Pericardium fibroblast (primary cell): Measurements from ENCODE around the gene OR1L8. TPM values are rescaled to one million over a fixed set of nuclear protein-coding genes. Genes with fewer than 3 reads are reported as not detected.

Experiments
- total RNA-seq: library from RNA; depleted of rRNA; stranded (reverse); fragments of >200 nt; gene quantifications from 2 replicates; pipeline ENCODE4 v1.2.3, GENCODE V29; 2015

The OR1L8 gene, protein sequence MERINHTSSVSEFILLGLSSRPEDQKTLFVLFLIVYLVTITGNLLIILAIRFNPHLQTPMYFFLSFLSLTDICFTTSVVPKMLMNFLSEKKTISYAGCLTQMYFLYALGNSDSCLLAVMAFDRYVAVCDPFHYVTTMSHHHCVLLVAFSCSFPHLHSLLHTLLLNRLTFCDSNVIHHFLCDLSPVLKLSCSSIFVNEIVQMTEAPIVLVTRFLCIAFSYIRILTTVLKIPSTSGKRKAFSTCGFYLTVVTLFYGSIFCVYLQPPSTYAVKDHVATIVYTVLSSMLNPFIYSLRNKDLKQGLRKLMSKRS
- not detected in 2 replicates for total RNA-seq

DNA sequence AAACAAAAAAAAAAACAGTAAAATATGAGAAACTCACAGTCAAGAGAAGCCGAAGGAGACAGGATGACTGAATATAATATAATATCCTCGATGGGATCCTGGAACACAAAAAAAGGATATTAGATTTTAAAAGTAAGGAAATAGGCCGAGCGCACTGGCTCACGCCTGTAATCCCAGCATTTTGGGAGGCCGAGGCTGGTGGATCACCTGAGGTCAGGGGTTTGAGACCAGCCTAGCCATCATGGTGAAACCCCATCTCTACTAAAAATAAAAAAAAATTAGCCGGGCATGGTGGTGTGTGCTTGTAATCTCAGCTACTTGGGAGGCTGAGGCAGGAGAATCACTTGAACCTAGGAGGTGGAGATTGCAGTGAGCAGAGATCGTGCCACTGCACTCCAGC is at the start of gene OR1L8:
Gene OR1L8, minus strand, starts transcription at position 101 of the 400 bp plus-strand sequence. CDS start 14,907 bp downstream, outside the sequence.

GRCh38 chr9:122614362-122614761 is 31.2 kb upstream of the OR1L8 start, which contains the start of gene OR1Q1:
Gene OR1Q1, plus strand, starts transcription at chr9:122614738. Its CDS starts 0 bp downstream, at chr9:122614738.

DNA sequence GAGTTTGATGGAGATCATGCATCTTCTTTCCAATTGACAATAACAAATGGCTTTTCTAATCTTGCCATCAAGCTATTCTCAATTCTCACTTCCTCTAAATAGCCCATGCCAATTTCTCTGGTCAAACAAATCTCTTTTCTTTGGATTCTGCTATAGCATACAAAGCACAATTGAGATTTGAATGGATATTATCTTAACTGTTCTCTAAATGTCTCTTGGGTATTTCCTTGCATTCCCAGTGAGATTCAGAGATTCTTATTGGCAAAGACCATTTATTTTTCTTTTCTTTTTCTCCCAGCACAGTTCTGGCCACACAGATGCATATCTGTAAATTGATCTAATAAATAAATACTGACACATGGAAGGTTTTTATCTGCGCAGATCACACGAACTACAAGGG is 30.4 kb downstream of the OR1L8 start, which contains the start of gene OR1N2:
Gene OR1N2, plus strand, starts transcription at position 301 of the 400 bp plus-strand sequence. CDS start 100 bp downstream, outside the sequence.

DNA sequence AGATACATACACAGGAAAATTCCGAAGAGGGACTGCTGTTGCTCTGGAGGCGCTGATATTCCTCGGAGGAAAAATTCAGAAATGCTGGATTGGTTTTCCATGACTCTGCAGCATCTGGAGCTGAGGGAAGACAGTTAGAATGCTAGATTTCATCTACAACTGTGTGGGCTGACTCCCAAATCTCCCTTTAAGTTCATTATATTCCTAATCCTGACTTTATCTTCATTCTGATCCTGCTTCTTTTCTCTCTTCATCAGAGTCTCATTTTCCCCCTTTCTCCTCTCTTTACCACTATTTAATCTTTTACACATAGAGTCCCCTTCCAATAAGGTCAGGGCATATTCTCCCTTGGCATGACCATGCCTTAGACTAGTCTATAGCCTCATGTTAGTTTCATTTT is 56.0 kb downstream of the OR1L8 start, which contains the start of gene OR1N1:
Gene OR1N1, minus strand, starts transcription at position 101 of the 400 bp plus-strand sequence. Its CDS starts 0 bp downstream, at position 101.

DNA sequence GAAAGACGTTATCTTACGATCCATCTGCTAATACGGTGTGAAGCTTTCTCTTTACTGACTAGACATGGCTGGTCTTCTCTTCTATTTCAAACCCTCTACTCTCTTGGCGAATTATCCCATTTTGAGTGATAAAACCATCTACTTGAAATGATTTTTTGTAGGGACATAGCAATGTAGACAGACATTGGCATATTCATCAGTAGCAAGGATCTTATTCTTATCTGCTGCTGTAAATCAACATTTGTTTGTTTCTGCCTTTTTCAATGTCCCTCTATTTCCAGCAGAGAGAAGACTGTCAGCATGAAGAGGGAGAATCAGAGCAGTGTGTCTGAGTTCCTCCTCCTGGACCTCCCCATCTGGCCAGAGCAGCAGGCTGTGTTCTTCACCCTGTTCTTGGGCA is 64.3 kb downstream of the OR1L8 start, which contains the start of gene OR1J4:
Gene OR1J4, plus strand, starts transcription at position 301 of the 400 bp plus-strand sequence. Its CDS starts 0 bp downstream, at position 301.

Other genes starting within 250 kb of the OR1L8 start
- gene PTGS1, start 212.4 kb downstream of the OR1L8 start, total RNA-seq: 110 and 302 TPM in 2 replicates
- gene OR1J1, start 105.5 kb downstream of the OR1L8 start, total RNA-seq: not detected in 2 replicates
- gene OR1J2, start 72.6 kb downstream of the OR1L8 start, total RNA-seq: not detected in 2 replicates
- gene OR1J4, start 64.2 kb downstream of the OR1L8 start, total RNA-seq: not detected in 2 replicates
- gene OR1N1, start 56.1 kb downstream of the OR1L8 start, total RNA-seq: not detected in 2 replicates
- gene OR1N2, start 30.3 kb downstream of the OR1L8 start, total RNA-seq: not detected in 2 replicates
- gene OR1Q1, start 31.4 kb upstream of the OR1L8 start, total RNA-seq: not detected in 2 replicates
- not detected in 2 replicates for gene OR1B1, start 74.2 kb upstream of the OR1L8 start, total RNA-seq
- not detected in 2 replicates for gene OR1L1, start 78.3 kb upstream of the OR1L8 start, total RNA-seq
- gene OR1L3, start 91.7 kb upstream of the OR1L8 start, total RNA-seq: not detected in 2 replicates
- not detected in 2 replicates for gene OR1L4, start 140.6 kb upstream of the OR1L8 start, total RNA-seq
- not detected in 2 replicates for gene OR1L6, start 158.9 kb upstream of the OR1L8 start, total RNA-seq
- gene OR5C1, start 205.5 kb upstream of the OR1L8 start, total RNA-seq: not detected in 2 replicates
- not detected in 2 replicates for gene OR1K1, start 216.7 kb upstream of the OR1L8 start, total RNA-seq
- gene PDCL, start 245.2 kb upstream of the OR1L8 start, total RNA-seq: 14.6 and 14.8 TPM in 2 replicates